Rectal smooth muscle tissue (tissue), 1 donor: ENCODE measurements around the gene PRDM5.
"Not testable (repeated sequence)": the region's sequence is repeated elsewhere in the genome, so short reads cannot be mapped to it uniquely, and the experiment has no call there.

Experiments used
- H3K27ac ChIP-seq: one replicate; pipeline ENCODE4 v1.7.0; 2013; ENCODE audit warnings: low read depth, low read length, inconsistent platforms
- H3K27me3 ChIP-seq: one replicate; pipeline ENCODE4 v1.7.0; 2013; ENCODE audit warnings: low read length; ENCODE audit not compliant: control insufficient read depth, insufficient read depth
- H3K36me3 ChIP-seq: one replicate; pipeline ENCODE4 v1.7.0; 2013; ENCODE audit warnings: low read length; ENCODE audit not compliant: control insufficient read depth, insufficient read depth
- H3K4me1 ChIP-seq: one replicate; pipeline ENCODE4 v1.7.0; 2013; ENCODE audit warnings: low read length; ENCODE audit not compliant: control insufficient read depth, insufficient read depth
- H3K4me3 ChIP-seq: one replicate; pipeline ENCODE4 v1.7.0; 2013; ENCODE audit warnings: low read length
- H3K9ac ChIP-seq: one replicate; pipeline ENCODE4 v1.7.0; 2013; ENCODE audit warnings: low read length

Gene PRDM5

DNA sequence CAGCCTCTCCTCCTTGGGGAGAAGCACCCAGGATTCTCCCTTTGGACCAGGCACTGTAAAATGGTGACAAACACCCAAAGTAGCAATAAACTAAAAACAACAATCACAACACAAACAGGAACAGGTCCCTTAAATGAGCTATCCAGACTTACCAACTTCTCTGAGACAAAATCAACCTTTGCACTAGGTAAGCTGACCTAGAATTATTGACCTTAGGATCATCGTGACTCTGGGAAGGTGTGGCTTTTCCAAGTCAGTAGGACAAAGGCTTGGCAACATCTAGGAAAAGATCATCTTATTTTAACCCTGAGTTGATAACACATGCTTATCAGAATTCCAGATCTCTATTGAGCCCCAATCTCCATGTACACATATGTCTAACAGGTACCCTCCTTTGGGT, 166.7 kb downstream of the PRDM5 start:
- no peak overlapping the region for H3K9ac ChIP-seq
- H3K36me3 ChIP-seq = no peaks in the 10 kb centered on the region
- H3K4me1 ChIP-seq = no peaks in the 10 kb centered on the region
- no peaks in the 10 kb centered on the region for H3K27me3 ChIP-seq
- no peak overlapping the region for H3K27ac ChIP-seq
- H3K4me3 ChIP-seq = no peak overlapping the region

GRCh38 chr4:120754590-120754989, 167.9 kb downstream of the PRDM5 start:
- H3K4me1 ChIP-seq = no peaks in the 10 kb centered on the region
- no peaks in the 10 kb centered on the region for H3K27me3 ChIP-seq
- H3K4me3 ChIP-seq = no peak overlapping the region
- H3K36me3 ChIP-seq = no peaks in the 10 kb centered on the region
- H3K27ac ChIP-seq = no peak overlapping the region
- H3K9ac ChIP-seq = no peak overlapping the region

GRCh38 chr4:120753854-120754253, 168.7 kb downstream of the PRDM5 start:
- H3K4me3 ChIP-seq = no peak overlapping the region
- no peaks in the 10 kb centered on the region for H3K27me3 ChIP-seq
- H3K36me3 ChIP-seq = no peaks in the 10 kb centered on the region
- no peaks in the 10 kb centered on the region for H3K4me1 ChIP-seq
- no peak overlapping the region for H3K9ac ChIP-seq
- no peak overlapping the region for H3K27ac ChIP-seq

GRCh38 chr4:120750152-120750525, 172.4 kb downstream of the PRDM5 start:
- Histone ChIP-seq H3K4me3 (no peak overlapping the region), H3K27me3 (no peaks in the 10 kb centered on the region), H3K36me3 (no peaks in the 10 kb centered on the region), H3K4me1 (no peaks in the 10 kb centered on the region), H3K9ac (no peak overlapping the region), H3K27ac (no peak overlapping the region)

GRCh38 chr4:120749445-120750151, 172.9 kb downstream of the PRDM5 start:
- Histone ChIP-seq H3K36me3 (no peaks in the 10 kb centered on the region), H3K27ac (no peak overlapping the region)

GRCh38 chr4:120741636-120742035, 180.9 kb downstream of the PRDM5 start:
- not testable (repeated sequence) for H3K27ac ChIP-seq, H3K4me1 ChIP-seq, H3K36me3 ChIP-seq, H3K4me3 ChIP-seq, H3K27me3 ChIP-seq, H3K9ac ChIP-seq

More at GRCh38 chr4:120749445-120750151, 172.9 kb downstream of the PRDM5 start:
- Histone ChIP-seq H3K4me3 (no peak overlapping the region), H3K4me1 (no peaks in the 10 kb centered on the region), H3K9ac (no peak overlapping the region), H3K27me3 (no peaks in the 10 kb centered on the region)

- Histone ChIP-seq H3K9ac (no peak overlapping the region), H3K4me1 (no peaks in the 10 kb centered on the region), H3K4me3 (no peak overlapping the region), H3K27me3 (no peaks in the 10 kb centered on the region), H3K27ac (no peak overlapping the region), H3K36me3 (no peaks in the 10 kb centered on the region)
Observed at GRCh38 chr4:120736312-120736711, 186.2 kb downstream of the PRDM5 start.

DNA sequence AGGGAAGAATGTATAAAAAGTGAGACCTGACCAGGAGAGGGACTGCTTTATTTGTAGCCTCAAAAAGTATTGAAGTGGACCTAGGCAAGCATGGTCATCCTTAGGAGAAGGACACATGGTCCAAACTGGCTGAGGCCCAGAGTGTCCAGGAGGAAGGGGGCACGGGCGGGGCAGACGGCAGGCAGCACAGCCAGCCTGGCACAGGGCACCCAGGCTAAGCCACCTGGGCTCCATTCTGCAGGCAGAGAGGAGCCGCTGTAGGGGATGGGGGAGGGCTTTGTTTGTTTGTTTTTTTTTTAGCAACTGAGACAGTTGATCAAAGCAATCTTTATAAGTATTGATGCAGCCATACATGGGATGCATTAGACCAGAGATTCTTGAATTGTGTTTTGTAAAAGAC, 188.6 kb downstream of the PRDM5 start:
- Histone ChIP-seq H3K27ac (no peak overlapping the region), H3K4me3 (no peak overlapping the region)

GRCh38 chr4:120733054-120733453, 189.5 kb downstream of the PRDM5 start:
- H3K27me3 ChIP-seq = no peaks in the 10 kb centered on the region
- H3K9ac ChIP-seq = no peak overlapping the region
- no peak overlapping the region for H3K27ac ChIP-seq
- no peaks in the 10 kb centered on the region for H3K4me1 ChIP-seq
- H3K4me3 ChIP-seq = no peak overlapping the region
- no peaks in the 10 kb centered on the region for H3K36me3 ChIP-seq

More for the DNA sequence above, 188.6 kb downstream of the PRDM5 start:
- Histone ChIP-seq H3K9ac (no peak overlapping the region), H3K36me3 (no peaks in the 10 kb centered on the region), H3K27me3 (no peaks in the 10 kb centered on the region), H3K4me1 (no peaks in the 10 kb centered on the region)

GRCh38 chr4:120731561-120731960, 191.0 kb downstream of the PRDM5 start:
- H3K9ac ChIP-seq = no peak overlapping the region
- H3K27me3 ChIP-seq = no peaks in the 10 kb centered on the region
- no peak overlapping the region for H3K4me3 ChIP-seq
- no peaks in the 10 kb centered on the region for H3K4me1 ChIP-seq
- H3K36me3 ChIP-seq = no peaks in the 10 kb centered on the region
- H3K27ac ChIP-seq = no peak overlapping the region

DNA sequence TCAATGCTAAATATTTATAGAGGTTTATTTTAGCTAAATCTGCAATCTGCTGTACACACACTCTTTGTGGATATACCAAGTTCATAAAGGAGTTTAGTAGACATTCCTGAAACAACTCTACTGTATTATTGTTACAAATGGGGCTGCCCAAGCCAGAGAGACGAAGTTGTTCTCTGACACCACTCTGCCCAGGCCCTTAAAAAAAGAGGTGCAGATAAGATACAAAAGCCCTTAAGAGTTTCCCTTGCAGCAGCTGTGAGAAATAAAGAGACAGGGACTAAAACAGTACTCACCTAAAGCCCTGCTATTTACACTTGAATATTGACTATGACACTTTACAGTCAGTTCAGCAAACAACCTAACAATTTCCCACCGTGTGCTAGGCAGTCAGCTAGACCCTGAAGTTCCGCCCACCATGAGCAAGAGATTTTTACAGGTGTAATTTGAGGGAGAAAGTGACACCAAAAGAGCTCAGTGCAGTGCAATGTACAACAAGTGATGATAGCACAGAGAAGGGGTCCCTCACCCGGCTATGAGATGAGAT, 191.7 kb downstream of the PRDM5 start:
- H3K27me3 ChIP-seq = no peaks in the 10 kb centered on the region
- H3K27ac ChIP-seq = no peak overlapping the region
- H3K4me3 ChIP-seq = no peak overlapping the region
- no peak overlapping the region for H3K9ac ChIP-seq
- H3K4me1 ChIP-seq = no peaks in the 10 kb centered on the region
- H3K36me3 ChIP-seq = no peaks in the 10 kb centered on the region

DNA sequence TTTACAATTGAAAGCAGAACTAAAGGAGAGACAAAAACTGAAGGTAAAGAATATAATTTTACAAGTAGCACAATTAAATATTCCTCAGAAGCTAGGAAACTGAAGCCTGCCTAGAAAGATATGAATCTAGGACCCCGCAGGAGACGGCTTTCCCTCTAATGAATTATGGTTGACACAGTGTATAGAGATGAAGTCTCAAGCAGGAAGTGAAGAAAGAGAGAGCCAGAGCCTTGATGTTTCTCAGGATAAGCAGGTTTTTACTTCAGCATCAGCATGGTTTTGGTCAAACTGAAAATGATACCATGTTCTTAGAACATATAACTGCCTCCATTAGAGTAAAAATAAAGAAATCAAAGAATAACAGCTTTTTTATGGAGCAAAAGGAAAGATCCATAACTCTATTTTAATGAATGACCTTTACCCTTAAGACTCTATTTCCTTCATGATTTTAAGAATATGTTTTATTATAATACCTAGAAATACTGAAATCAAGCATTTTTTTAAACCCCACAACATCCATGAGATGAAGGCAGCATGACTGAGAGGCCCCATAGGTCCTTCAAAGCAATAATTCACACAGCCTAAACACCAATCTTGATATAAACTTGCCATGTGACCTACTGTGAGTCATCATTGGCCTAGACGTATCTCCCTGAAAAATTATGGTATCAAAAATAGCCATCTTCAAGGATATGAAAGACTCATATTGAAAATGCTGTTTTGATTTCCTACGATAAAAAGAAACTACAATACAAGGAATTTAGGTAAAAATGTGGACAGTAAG, 193.4 kb downstream of the PRDM5 start:
- Histone ChIP-seq H3K9ac (no peak overlapping the region), H3K36me3 (no peaks in the 10 kb centered on the region), H3K4me3 (no peak overlapping the region), H3K27me3 (no peaks in the 10 kb centered on the region), H3K4me1 (no peaks in the 10 kb centered on the region), H3K27ac (no peak overlapping the region)
